H1 (cell line): ENCODE results near the gene KSR2. TPM values are rescaled to one million over a fixed set of nuclear protein-coding genes. Genes with fewer than 3 reads are reported as not detected.

Experiments
- HDAC2 ChIP-seq, 2 experiments: fragments of 300-600 bp in 1 of 2; sonication (generic) in 1 of 2; IDR thresholded peaks; 2 replicates each; pipeline ENCODE4 v1.6.1; 2011 to 2012; ENCODE audit warnings: low read depth in 2 of 2, low read length in 2 of 2, mild to moderate bottlenecking in 2 of 2, moderate library complexity in 2 of 2, borderline replicate concordance in 1 of 2, inconsistent platforms in 1 of 2
- NANOG ChIP-seq: IDR thresholded peaks from 2 replicates; pipeline ENCODE4 v1.6.1; 2011; ENCODE audit warnings: low read length, low read depth, mild to moderate bottlenecking, inconsistent platforms; ENCODE audit not compliant: insufficient read depth, poor library complexity, severe bottlenecking
- SIX5 ChIP-seq: IDR thresholded peaks from 2 replicates; pipeline ENCODE4 v1.6.1; 2011; ENCODE audit warnings: mild to moderate bottlenecking, low read depth, low read length
- TAF1 ChIP-seq: IDR thresholded peaks from 2 replicates; pipeline ENCODE4 v1.6.1; 2011; ENCODE audit warnings: mild to moderate bottlenecking, low read depth, low read length
- TBP ChIP-seq: IDR thresholded peaks from 2 replicates; pipeline ENCODE4 v1.6.1; 2011; ENCODE audit warnings: low read depth, low read length, improper control_type of control experiment
- polyA plus RNA-seq, 7 experiments: library from polyadenylated mRNA; depleted of rRNA in 3 of 7; stranded (reverse) in 5 of 7; unstranded in 2 of 7; fragments of >200 nt in 5 of 7; fragments of 200-250 nt in 2 of 7; gene quantifications; 1 replicate in 5 of 7; 2 replicates in 1 of 7; 4 replicates in 1 of 7; pipeline versions ENCODE4 v1.2.1 to v1.2.3, GENCODE V29; 2011 to 2013; ENCODE audit warnings: missing spikeins in 2 of 7, mixed read lengths in 2 of 7
- total RNA-seq: library from RNA; stranded (reverse); fragmentation: NEBNext Ultra II Directional; extraction: Animal tissue kit (Norgen Biotek cat#: 25700); gene quantifications from 2 replicates; pipeline ENCODE4 v1.2.1, GENCODE V29; 2021
- TF ChIP-seq, protein P1 (sequence below): IDR thresholded peaks from 2 replicates; pipeline ENCODE4 v1.6.1; 2012; ENCODE audit warnings: inconsistent platforms

The KSR2 gene
- total and polyA plus RNA-seq, 2 of the 8 experiments (the other 6 are each of a cell fraction or from before 2014, with no cell fraction given), result 0.74 to 2.2 TPM

DNA sequence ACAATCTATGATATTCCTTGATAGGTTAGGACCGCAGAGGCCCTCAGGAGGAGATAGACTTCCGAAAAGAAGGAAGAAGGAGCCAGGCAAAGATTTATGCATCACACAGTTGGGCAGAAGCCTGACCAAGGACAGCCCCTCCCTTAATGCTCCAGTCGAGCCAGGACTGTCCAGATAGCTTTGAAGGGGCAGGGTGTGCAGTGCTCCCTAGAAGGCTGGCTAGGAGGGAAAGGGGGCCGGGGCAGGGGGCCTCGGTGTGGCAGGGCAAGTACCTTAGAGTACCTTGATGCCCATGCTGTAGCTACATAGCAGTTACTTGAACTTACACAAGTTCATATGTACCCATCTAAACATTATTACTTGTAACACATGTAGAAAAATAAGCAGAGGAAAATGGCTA is 512.7 kb downstream of the KSR2 start (continued):
- no peak for TF ChIP-seq TAF1
- TF ChIP-seq TBP, result no peak
- no peak for TF ChIP-seq NANOG
- TF ChIP-seq, protein P1, sequence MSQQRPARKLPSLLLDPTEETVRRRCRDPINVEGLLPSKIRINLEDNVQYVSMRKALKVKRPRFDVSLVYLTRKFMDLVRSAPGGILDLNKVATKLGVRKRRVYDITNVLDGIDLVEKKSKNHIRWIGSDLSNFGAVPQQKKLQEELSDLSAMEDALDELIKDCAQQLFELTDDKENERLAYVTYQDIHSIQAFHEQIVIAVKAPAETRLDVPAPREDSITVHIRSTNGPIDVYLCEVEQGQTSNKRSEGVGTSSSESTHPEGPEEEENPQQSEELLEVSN, result no peak
- no peak for TF ChIP-seq HDAC2 (IDR thresholded peaks at IDR 0.05; ENCODE audit: borderline replicate concordance in 1 of 2, low read depth in 2 of 2, low read length in 2 of 2)
- no peak for TF ChIP-seq SIX5
